Measurements from ENCODE around the gene SHISAL2B.
"Not testable (repeated sequence)": the region's sequence is repeated elsewhere in the genome, so short reads cannot be mapped to it uniquely, and the experiment has no call there.

Gene SHISAL2B

GRCh38 chr5:64690417-64691151 lies at the start of gene SHISAL2B:
Gene SHISAL2B (plus strand): TSS chr5:64690503. CDS start chr5:64690624, 121 bp downstream.
- no peak for DNase-seq (ENCODE audit: low spot score)

DNA sequence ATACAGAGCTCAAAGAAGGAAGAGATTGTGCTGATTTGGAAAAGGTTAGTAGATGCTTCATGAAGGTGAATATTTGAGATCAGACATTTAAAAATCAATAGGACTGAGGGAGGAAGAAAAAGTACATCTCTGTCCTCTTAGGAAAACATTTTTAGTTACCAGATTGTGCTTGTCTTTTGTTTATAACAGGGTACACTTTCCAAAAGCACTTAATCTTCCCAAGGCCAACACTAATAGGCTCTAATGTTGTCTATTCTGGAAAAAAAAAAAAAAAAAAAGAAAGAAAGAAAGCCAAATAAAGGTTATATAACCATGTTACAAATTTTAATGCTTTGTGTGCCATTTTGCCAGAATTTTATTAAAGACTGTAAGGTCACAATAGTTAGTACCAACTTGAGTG lies 45.5 kb upstream of the SHISAL2B start:
- no peak for DNase-seq (ENCODE audit: low spot score)

GRCh38 chr5:64646169-64646568 lies 44.1 kb upstream of the SHISAL2B start:
- no peak for DNase-seq (ENCODE audit: low spot score)

- DNase-seq (ENCODE audit: low spot score) = no peak
Measured at GRCh38 chr5:64649512-64649911, 40.8 kb upstream of the SHISAL2B start.

- DNase-seq (ENCODE audit: low spot score) = no peak
Measured at GRCh38 chr5:64653766-64654560, 36.3 kb upstream of the SHISAL2B start.

GRCh38 chr5:64654561-64654938 lies 35.8 kb upstream of the SHISAL2B start:
- DNase-seq (ENCODE audit: low spot score) = no peak

DNA sequence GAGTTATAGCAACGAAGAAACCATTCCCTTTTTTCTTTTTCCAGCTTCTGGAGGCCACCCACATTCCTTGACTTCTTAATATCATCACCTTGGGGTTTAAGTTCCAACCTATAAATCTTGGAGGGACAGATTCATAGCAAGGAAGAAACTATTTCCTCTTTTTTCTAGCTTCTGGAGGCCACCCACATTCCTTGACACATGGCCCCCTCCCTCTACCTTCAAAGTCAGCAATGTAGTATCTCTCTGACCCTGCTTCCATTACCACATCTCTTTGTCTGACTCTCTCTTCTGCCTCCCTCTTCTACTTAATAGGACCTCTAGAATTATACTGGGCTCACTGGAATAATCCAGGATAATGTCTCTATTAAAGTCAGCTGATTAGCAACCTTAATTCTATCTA lies 34.7 kb upstream of the SHISAL2B start:
- DNase-seq (ENCODE audit: low spot score) = no peak

DNA sequence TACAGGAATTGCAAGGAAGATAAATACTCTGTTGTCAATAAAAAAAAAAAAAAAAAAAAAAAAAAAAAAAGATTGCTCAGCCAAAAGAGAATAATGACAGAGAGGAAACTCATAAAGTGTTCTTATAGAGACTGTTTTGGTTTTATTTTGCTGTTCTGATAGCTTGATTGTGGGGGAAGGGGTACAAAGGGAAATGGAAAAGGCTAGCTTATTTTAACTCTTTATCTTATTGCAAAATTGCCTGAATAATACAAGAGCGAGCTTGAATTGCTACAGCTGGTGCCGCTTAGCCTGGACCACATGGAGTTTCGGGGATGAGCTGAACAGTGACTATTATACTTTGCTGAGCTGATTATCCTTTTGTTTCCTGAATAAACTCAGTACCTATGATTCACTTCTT lies 31.0 kb upstream of the SHISAL2B start:
- no peak for DNase-seq (ENCODE audit: low spot score)

GRCh38 chr5:64663181-64663580 lies 27.1 kb upstream of the SHISAL2B start:
- DNase-seq (ENCODE audit: low spot score) = not testable (repeated sequence)

DNA sequence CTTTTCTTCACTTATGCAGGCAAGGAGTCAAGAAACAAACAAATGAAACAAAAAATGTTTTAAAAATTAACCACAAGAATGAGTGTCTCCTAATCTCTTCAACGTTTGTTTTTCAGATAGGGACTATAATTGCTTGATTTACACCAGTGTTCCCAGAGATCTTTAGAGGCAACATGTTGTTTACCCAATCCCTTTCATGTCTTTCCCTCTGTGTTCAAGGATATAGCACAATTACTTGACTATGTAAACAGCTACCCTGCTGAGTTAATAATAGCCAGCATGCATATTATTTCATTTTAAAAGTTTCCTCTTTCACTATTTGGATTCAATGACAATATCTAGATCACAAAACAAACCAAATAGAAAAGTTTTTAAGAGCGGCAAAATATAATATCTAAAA lies 25.1 kb upstream of the SHISAL2B start:
- DNase-seq (ENCODE audit: low spot score) = no peak

GRCh38 chr5:64666078-64666477 lies 24.2 kb upstream of the SHISAL2B start:
- DNase-seq (ENCODE audit: low spot score) = no peak

GRCh38 chr5:64667068-64667467 lies 23.2 kb upstream of the SHISAL2B start:
- DNase-seq (ENCODE audit: low spot score) = no peak

GRCh38 chr5:64670277-64670676 lies 20.0 kb upstream of the SHISAL2B start:
- no peak for DNase-seq (ENCODE audit: low spot score)

GRCh38 chr5:64671678-64672077 lies 18.6 kb upstream of the SHISAL2B start:
- DNase-seq (ENCODE audit: low spot score) = no peak

DNA sequence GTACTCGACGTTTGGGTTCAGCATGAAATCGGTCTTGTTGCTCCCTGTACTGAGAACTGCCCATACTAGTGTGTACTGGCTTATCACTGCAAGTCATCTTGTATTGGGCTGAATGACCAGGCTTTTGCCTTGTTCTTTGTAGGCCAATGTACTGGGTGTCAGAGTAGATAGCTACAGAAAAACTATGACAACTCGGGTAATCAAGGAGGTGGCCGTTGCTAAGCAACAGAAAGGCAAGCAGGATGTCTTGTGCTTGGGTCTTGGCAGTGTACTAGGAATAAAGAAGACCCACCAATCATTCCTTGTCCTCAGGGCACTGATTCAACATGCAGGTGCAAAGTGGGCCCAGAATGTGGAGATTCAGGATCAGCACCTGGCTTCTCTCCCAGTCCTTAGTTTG lies 11.9 kb upstream of the SHISAL2B start:
- no peak for DNase-seq (ENCODE audit: low spot score)

DNA sequence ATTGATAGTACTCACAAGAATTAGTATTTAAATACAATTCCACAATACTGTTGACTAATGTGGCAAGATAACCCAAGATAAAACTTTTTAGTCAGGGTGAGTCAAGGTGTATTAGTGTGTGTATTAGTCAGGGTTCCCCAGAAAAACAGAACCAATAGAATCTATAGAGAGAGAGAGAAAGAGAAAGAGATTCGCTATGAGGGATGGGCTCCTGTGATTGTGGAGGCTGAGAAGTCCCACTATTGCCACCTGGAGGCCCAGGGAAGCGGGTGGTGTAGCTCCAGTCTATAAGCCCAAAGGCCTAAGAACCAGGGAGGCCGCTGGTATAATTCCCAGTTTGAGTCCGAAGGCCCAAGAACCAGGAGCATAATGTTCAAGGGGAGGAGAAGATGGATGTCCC lies 10.0 kb upstream of the SHISAL2B start:
- no peak for DNase-seq (ENCODE audit: low spot score)

DNA sequence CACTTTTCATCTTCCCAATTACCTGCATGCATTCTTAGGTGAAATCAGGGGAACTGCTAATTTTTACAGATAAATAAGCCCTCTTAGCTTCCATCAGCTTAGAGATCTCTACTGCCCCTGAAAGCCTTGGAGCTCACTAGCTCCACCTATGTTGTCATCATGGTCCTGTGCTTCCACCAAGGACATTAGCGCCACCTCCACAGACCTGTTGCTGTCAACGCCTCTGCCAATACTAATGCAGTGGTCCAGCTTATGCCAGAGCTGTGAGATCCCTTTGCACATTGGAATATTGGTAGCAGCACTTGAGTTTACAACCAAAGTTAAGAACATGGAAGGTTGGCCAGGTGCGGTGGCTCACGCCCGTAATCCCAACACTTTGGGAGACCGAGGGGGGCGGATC lies 7.7 kb upstream of the SHISAL2B start:
- DNase-seq (ENCODE audit: low spot score) = no peak

GRCh38 chr5:64685866-64686265 lies 4.4 kb upstream of the SHISAL2B start:
- no peak for DNase-seq (ENCODE audit: low spot score)

DNA sequence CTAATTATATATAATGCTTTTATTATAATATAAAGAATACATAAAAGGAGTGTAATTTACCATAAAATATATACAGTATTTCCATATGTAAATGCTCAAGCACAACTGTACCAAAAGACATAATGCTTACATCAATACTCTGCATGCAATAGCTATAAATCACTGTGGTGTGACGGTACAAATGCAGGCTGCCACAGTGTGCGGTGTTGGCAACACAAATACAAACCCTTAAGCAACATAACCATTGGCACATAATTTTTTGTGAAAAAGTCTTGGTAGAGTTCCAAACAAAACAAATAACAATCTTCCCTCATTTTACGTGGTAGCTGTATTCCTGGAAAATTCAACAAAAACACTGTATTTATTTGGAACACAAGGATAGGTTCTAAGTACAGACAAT lies 1.9 kb upstream of the SHISAL2B start:
- DNase-seq (ENCODE audit: low spot score) = no peak

DNA sequence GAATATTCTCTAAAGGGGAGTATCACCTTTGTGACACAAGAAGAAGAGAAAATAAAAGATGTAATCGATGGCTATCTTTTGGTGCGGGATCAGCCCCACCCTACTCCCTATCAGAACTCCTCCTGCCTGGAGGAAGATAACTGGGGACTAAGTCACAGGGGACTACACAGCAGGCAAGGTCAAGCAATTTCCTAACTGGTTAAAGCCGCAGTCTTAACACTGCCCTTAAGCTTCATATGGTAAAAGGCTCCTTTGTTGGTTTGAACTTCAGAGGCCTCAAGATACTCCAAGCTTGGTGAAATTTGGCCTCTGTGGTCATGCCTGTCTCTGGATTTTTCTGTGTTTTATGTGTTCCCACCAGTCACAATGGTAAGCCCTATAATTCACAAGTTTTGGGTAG lies 1.3 kb upstream of the SHISAL2B start:
- no peak for DNase-seq (ENCODE audit: low spot score)

GRCh38 chr5:64690104-64690416 lies 243 bp upstream of the SHISAL2B start:
- no peak for DNase-seq (ENCODE audit: low spot score)

DNA sequence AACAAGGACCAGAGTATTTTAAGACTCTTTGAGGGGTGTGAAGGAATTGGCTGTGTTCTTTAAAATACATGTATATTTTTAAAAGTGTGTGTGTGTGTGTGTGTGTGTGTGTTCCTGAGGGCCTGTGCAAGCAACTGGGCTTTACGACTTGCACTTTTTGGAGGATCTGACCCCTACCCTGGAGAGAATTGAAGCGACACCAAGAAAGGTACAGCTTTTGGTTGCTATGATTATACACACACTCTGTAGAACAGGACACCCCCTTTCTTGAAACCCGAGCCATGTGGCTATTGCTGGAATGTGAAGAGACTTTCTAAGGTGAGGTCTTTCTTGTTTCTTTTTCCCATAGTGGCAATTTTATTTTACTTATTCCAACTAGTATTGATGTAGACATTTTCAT lies 988 bp downstream of the SHISAL2B start:
- no peak for DNase-seq (ENCODE audit: low spot score)

GRCh38 chr5:64693636-64694035 lies 3.3 kb downstream of the SHISAL2B start:
- no peak for DNase-seq (ENCODE audit: low spot score)

- not testable (repeated sequence) for DNase-seq (ENCODE audit: low spot score)
Measured at GRCh38 chr5:64696414-64696813, 6.1 kb downstream of the SHISAL2B start.

All from pons (tissue), 1 donor.